ENCODE data around the gene RHEX.
A peak's percentile ranks its signal among the peaks of the same experiment; 100 is the strongest.

RHEX gene

GRCh38 chr1:206117151-206117948, 64.4 kb downstream of the RHEX start, which contains the start of gene AVPR1B:
Gene AVPR1B, minus strand, starts transcription at chr1:206117388. Its CDS starts 498 bp downstream, at chr1:206116890.
- peak; percentile 29 for DNase-seq (ENCODE audit: low read depth)
- peak within 1 kb of the TSS; percentile 24 for H3K4me3 ChIP-seq (ENCODE audit: low read length)
- no peak for TF ChIP-seq CTCF (IDR thresholded peaks at IDR 0.05; ENCODE audit: insufficient read depth, low read depth, low read length, missing control alignments)

GRCh38 chr1:206120406-206120805, 67.4 kb downstream of the RHEX start:
- H3K4me3 ChIP-seq (ENCODE audit: low read length), result no peak overlapping the region
- no peak for DNase-seq (ENCODE audit: low read depth)
- TF ChIP-seq CTCF (IDR thresholded peaks at IDR 0.05; ENCODE audit: insufficient read depth, low read depth, low read length, missing control alignments), result no peak

GRCh38 chr1:206121269-206121668, 68.3 kb downstream of the RHEX start:
- TF ChIP-seq CTCF (IDR thresholded peaks at IDR 0.05; ENCODE audit: insufficient read depth, low read depth, low read length, missing control alignments), result no peak
- no peak for DNase-seq (ENCODE audit: low read depth)
- H3K4me3 ChIP-seq (ENCODE audit: low read length), result no peak overlapping the region

GRCh38 chr1:206122686-206123085, 69.7 kb downstream of the RHEX start:
- DNase-seq (ENCODE audit: low read depth), result no peak
- no peak for TF ChIP-seq CTCF (IDR thresholded peaks at IDR 0.05; ENCODE audit: insufficient read depth, low read depth, low read length, missing control alignments)
- no peak overlapping the region for H3K4me3 ChIP-seq (ENCODE audit: low read length)

DNA sequence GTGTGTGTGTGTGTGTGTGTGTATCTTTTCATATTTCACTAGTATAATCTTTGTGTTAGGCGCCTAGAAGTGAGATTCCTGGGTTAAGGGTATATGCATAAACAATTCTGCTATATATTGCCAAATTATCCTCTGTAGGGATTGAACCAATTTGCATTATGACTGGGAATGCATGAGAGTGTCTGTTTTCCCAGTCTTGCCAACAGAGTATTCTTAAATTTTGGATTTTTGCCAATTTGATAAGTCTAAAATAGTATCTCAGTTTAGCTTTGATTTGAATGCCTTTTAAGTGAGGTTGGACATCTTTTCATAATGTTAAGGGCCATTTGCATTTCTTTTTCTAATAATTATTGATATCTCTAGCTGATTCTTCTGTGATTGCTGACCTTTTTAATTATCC, 72.4 kb downstream of the RHEX start:
- TF ChIP-seq CTCF (IDR thresholded peaks at IDR 0.05; ENCODE audit: insufficient read depth, low read depth, low read length, missing control alignments), result no peak
- no peak for DNase-seq (ENCODE audit: low read depth)
- H3K4me3 ChIP-seq (ENCODE audit: low read length), result no peak overlapping the region

DNA sequence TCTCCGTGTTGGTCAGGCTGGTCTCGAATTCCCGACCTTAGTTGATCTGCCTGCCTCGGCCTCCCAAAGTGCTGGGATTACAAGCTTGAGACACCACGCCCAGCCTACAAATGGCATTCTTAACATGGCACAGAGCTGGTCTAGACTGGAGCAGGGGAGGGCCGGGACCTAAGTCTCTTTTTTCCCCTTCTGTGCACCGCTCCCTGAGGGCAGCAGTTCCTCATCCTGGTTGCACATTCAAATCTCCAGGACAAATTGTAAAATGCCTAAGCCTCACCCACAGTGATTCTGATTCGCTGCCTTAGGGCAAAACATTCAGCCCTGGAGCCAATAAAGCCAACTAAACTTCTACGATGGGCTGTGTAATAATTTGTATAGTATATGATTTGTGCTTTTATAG, 74.4 kb downstream of the RHEX start:
- no peak for DNase-seq (ENCODE audit: low read depth)
- no peak overlapping the region for H3K4me3 ChIP-seq (ENCODE audit: low read length)
- no peak for TF ChIP-seq CTCF (IDR thresholded peaks at IDR 0.05; ENCODE audit: insufficient read depth, low read depth, low read length, missing control alignments)

DNA sequence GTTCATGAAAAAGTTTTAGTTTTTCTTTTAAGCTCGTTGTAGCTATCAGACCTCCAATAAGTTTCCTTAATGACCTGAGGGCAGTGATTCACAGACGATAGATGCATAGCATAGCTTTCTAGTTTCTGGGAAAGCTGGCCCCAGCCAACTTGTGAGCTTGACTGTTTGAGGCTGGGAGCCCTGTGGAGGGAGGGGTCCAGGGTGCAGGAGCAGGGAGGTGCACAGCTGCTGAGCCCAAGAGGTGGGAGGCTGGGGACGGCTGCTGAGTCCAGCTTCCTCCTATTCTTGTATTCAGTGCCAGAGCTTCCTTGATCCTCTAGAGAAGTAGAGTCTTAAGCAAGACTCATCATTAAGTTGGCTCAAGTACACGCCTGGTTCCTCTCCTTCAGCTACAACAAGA, 75.2 kb downstream of the RHEX start:
- H3K4me3 ChIP-seq (ENCODE audit: low read length), result no peak overlapping the region
- TF ChIP-seq CTCF (IDR thresholded peaks at IDR 0.05; ENCODE audit: insufficient read depth, low read depth, low read length, missing control alignments), result no peak
- peak; percentile 60 for DNase-seq (ENCODE audit: low read depth)

Measured in epithelial cell of esophagus (primary cell).